NCI-H748 treated with DMSO at 0.1 percent for 48 hours (cell line): Measurements from ENCODE around the gene NEK5.
A peak's percentile ranks its signal among the peaks of the same experiment; 100 is the strongest.
"Not testable (repeated sequence)": the region's sequence is repeated elsewhere in the genome, so short reads cannot be mapped to it uniquely, and the experiment has no call there.

Source experiments
- DNase-seq: peaks from one replicate; lab custom pipeline; 2025; lab: John Stamatoyannopoulos, UW

NEK5 gene

GRCh38 chr13:52141299-52141698 lies 12.4 kb upstream of the NEK5 start:
- DNase-seq = no peak

GRCh38 chr13:52137489-52137888 lies 8.6 kb upstream of the NEK5 start:
- DNase-seq = no peak

- DNase-seq = no peak
Observed at GRCh38 chr13:52136763-52137162, 7.9 kb upstream of the NEK5 start.

GRCh38 chr13:52130641-52131040 lies 1.8 kb upstream of the NEK5 start:
- no peak for DNase-seq

GRCh38 chr13:52127783-52128702 lies 830 bp downstream of the NEK5 start:
- peak; percentile 68 for DNase-seq

- DNase-seq = no peak
Observed at GRCh38 chr13:52127378-52127777, 1.5 kb downstream of the NEK5 start.

GRCh38 chr13:52125547-52125946 lies 3.3 kb downstream of the NEK5 start:
- no peak for DNase-seq

GRCh38 chr13:52118595-52118994 lies 10.3 kb downstream of the NEK5 start:
- DNase-seq = no peak

- DNase-seq = no peak
Observed at GRCh38 chr13:52118095-52118494, 10.8 kb downstream of the NEK5 start.

- no peak for DNase-seq
Observed at GRCh38 chr13:52112591-52112990, 16.3 kb downstream of the NEK5 start.

GRCh38 chr13:52109116-52109670 lies 19.7 kb downstream of the NEK5 start:
- no peak for DNase-seq

GRCh38 chr13:52105841-52106240 lies 23.0 kb downstream of the NEK5 start:
- no peak for DNase-seq

- DNase-seq = no peak
Observed at GRCh38 chr13:52104624-52105023, 24.2 kb downstream of the NEK5 start.

GRCh38 chr13:52103386-52103785 lies 25.5 kb downstream of the NEK5 start:
- no peak for DNase-seq

GRCh38 chr13:52102423-52102822 lies 26.4 kb downstream of the NEK5 start:
- DNase-seq = not testable (repeated sequence)

- DNase-seq = no peak
Observed at GRCh38 chr13:52097197-52097596, 31.7 kb downstream of the NEK5 start.

GRCh38 chr13:52096748-52097147 lies 32.1 kb downstream of the NEK5 start:
- DNase-seq = no peak

- DNase-seq = no peak
Observed at GRCh38 chr13:52096062-52096461, 32.8 kb downstream of the NEK5 start.

- no peak for DNase-seq
Observed at GRCh38 chr13:52092087-52092486, 36.8 kb downstream of the NEK5 start.

- no peak for DNase-seq
Observed at GRCh38 chr13:52091473-52091872, 37.4 kb downstream of the NEK5 start.

GRCh38 chr13:52085421-52085820 lies 43.5 kb downstream of the NEK5 start:
- DNase-seq = no peak

- not testable (repeated sequence) for DNase-seq
Observed at GRCh38 chr13:52084981-52085380, 43.9 kb downstream of the NEK5 start.

- no peak for DNase-seq
Observed at GRCh38 chr13:52082601-52083000, 46.3 kb downstream of the NEK5 start.

GRCh38 chr13:52079891-52080290 lies 49.0 kb downstream of the NEK5 start:
- DNase-seq = not testable (repeated sequence)
